Activated naive CD4-positive, alpha-beta T cell treated with anti-CD3 and anti-CD28 coated beads, Interleukin-2, amount 10 ng/mL, durations not matched to agents 7 days and 5 days (primary cell): ENCODE data around the gene MAOB.
"Not testable (repeated sequence)": the region's sequence is repeated elsewhere in the genome, so short reads cannot be mapped to it uniquely, and the experiment has no call there.

Experiments used
- CTCF ChIA-PET: fragments of 350-600 bp; sonication (Branson Sonifier 250); formaldehyde crosslinking; loops from one replicate; lab custom pipeline; 2021; ENCODE audit warnings: antibody characterized with exemption; lab: Charles Lee
- DNase-seq: peaks from one replicate; pipeline ENCODE4 v3.0.0-alpha.2; 2020
- H3K27ac Mint-ChIP-seq: one replicate; pipeline ENCODE4 v1.8.0; 2021; ENCODE audit warnings: mild to moderate bottlenecking, moderate library complexity, mixed read lengths
- H3K27me3 Mint-ChIP-seq: one replicate; pipeline ENCODE4 v1.8.0; 2021; ENCODE audit warnings: mild to moderate bottlenecking, mixed read lengths
- H3K36me3 Mint-ChIP-seq: one replicate; pipeline ENCODE4 v1.8.0; 2021; ENCODE audit warnings: mixed read lengths
- H3K4me1 Mint-ChIP-seq: one replicate; pipeline ENCODE4 v1.8.0; 2021; ENCODE audit warnings: mixed read lengths
- H3K4me3 Mint-ChIP-seq: one replicate; pipeline ENCODE4 v1.8.0; 2021; ENCODE audit warnings: mild to moderate bottlenecking, moderate library complexity, mixed read lengths
- H3K9me3 Mint-ChIP-seq: one replicate; pipeline ENCODE4 v1.8.0; 2021; ENCODE audit warnings: mixed read lengths

MAOB gene

GRCh38 chrX:43727254-43727653 is 155.0 kb downstream of the MAOB start:
- H3K9me3 Mint-ChIP-seq, H3K27ac Mint-ChIP-seq, H3K4me1 Mint-ChIP-seq, DNase-seq, H3K4me3 Mint-ChIP-seq, H3K27me3 Mint-ChIP-seq, H3K36me3 Mint-ChIP-seq, CTCF ChIA-PET: not testable (repeated sequence)

GRCh38 chrX:43725227-43725626 is 157.0 kb downstream of the MAOB start:
- CTCF ChIA-PET: interaction anchor here (0.7 kb wide), 1 partner anchor 130 kb away, joined by 3 read pairs; no protein-coding TSS in a partner anchor
- not testable (repeated sequence) for DNase-seq, H3K36me3 Mint-ChIP-seq, H3K27me3 Mint-ChIP-seq, H3K27ac Mint-ChIP-seq, H3K4me3 Mint-ChIP-seq, H3K9me3 Mint-ChIP-seq, H3K4me1 Mint-ChIP-seq

GRCh38 chrX:43720961-43721360 is 161.3 kb downstream of the MAOB start:
- no peak for DNase-seq
- Mint-ChIP-seq H3K36me3 (no peaks in the 10 kb centered on the region), H3K4me1 (no peaks in the 10 kb centered on the region), H3K27ac (no peak overlapping the region), H3K4me3 (no peak overlapping the region), H3K9me3 (no peaks in the 10 kb centered on the region), H3K27me3 (no peaks in the 10 kb centered on the region)
- CTCF ChIA-PET: no interaction called here

- Mint-ChIP-seq H3K9me3 (no peaks in the 10 kb centered on the region), H3K4me3 (no peak overlapping the region), H3K27ac (no peak overlapping the region), H3K36me3 (no peaks in the 10 kb centered on the region), H3K27me3 (no peaks in the 10 kb centered on the region), H3K4me1 (no peaks in the 10 kb centered on the region)
- CTCF ChIA-PET: no interaction called here
- DNase-seq: no peak
Observed at GRCh38 chrX:43720082-43720481, 162.2 kb downstream of the MAOB start.

- no peak overlapping the region for H3K27ac Mint-ChIP-seq
- no peaks in the 10 kb centered on the region for H3K4me1 Mint-ChIP-seq
Observed at GRCh38 chrX:43718956-43719355, 163.3 kb downstream of the MAOB start.

GRCh38 chrX:43718546-43718945 is 163.7 kb downstream of the MAOB start:
- CTCF ChIA-PET: no interaction called here
- Mint-ChIP-seq H3K27ac (no peak overlapping the region), H3K9me3 (no peaks in the 10 kb centered on the region), H3K4me3 (no peak overlapping the region), H3K36me3 (no peaks in the 10 kb centered on the region), H3K27me3 (no peaks in the 10 kb centered on the region), H3K4me1 (no peaks in the 10 kb centered on the region)
- DNase-seq: no peak

More at GRCh38 chrX:43718956-43719355, 163.3 kb downstream of the MAOB start:
- no peak for DNase-seq
- Mint-ChIP-seq H3K4me3 (no peak overlapping the region), H3K27me3 (no peaks in the 10 kb centered on the region), H3K36me3 (no peaks in the 10 kb centered on the region), H3K9me3 (no peaks in the 10 kb centered on the region)
- CTCF ChIA-PET: no interaction called here

- CTCF ChIA-PET: no interaction called here
- Mint-ChIP-seq H3K27ac (no peak overlapping the region), H3K4me1 (no peaks in the 10 kb centered on the region), H3K36me3 (no peaks in the 10 kb centered on the region), H3K4me3 (no peak overlapping the region), H3K9me3 (no peaks in the 10 kb centered on the region), H3K27me3 (no peaks in the 10 kb centered on the region)
- DNase-seq: no peak
Observed at GRCh38 chrX:43718081-43718480, 164.2 kb downstream of the MAOB start.

GRCh38 chrX:43717161-43717560 is 165.1 kb downstream of the MAOB start:
- Mint-ChIP-seq H3K4me3 (no peak overlapping the region), H3K27ac (no peak overlapping the region), H3K9me3 (no peaks in the 10 kb centered on the region), H3K4me1 (no peaks in the 10 kb centered on the region), H3K27me3 (no peaks in the 10 kb centered on the region), H3K36me3 (no peaks in the 10 kb centered on the region)
- no peak for DNase-seq
- CTCF ChIA-PET: no interaction called here

GRCh38 chrX:43716696-43717095 is 165.6 kb downstream of the MAOB start:
- Mint-ChIP-seq H3K4me3 (no peak overlapping the region), H3K36me3 (no peaks in the 10 kb centered on the region), H3K4me1 (no peaks in the 10 kb centered on the region), H3K27ac (no peak overlapping the region), H3K9me3 (no peaks in the 10 kb centered on the region), H3K27me3 (no peaks in the 10 kb centered on the region)
- CTCF ChIA-PET: no interaction called here
- DNase-seq: no peak
